RWPE1 (cell line): ENCODE results near the gene SP100.

ENCODE experiments used
- CTCF ChIA-PET: fragments of 350-600 bp; sonication (Branson Sonifier 250); formaldehyde crosslinking; extraction: SDS; loops from one replicate; lab custom pipeline; 2021; lab: Yijun Ruan, JAX
- POLR2A ChIA-PET: fragments of 400-600 bp; formaldehyde crosslinking; extraction: SDS; loops from one replicate; lab custom pipeline; 2020; ENCODE audit warnings: antibody characterized with exemption; ENCODE audit not compliant: low non-redundant PET; lab: Yijun Ruan, JAX
- DNase-seq: peaks from one replicate; pipeline ENCODE4 v3.0.0; 2012; ENCODE audit warnings: low spot score
- H3K27ac ChIP-seq: fragments of 450-650 bp; 2 replicates; pipeline ENCODE4 v1.5.1; 2017
- CTCF ChIP-seq: fragments of 450-650 bp; conservative IDR thresholded peaks from 2 replicates; pipeline ENCODE4 v1.5.1; 2017; ENCODE audit warnings: low read depth, mild to moderate bottlenecking

Gene SP100

GRCh38 chr2:230441227-230441897 is 25.4 kb downstream of the SP100 start:
- no peak overlapping the region for H3K27ac ChIP-seq
- POLR2A ChIA-PET, result no interaction called here
- no peak for DNase-seq
- TF ChIP-seq CTCF, result no peak
- CTCF ChIA-PET, result no interaction called here

GRCh38 chr2:230443541-230443940 is 27.5 kb downstream of the SP100 start:
- ChIA-PET POLR2A (no interaction called here), CTCF (no interaction called here)
- TF ChIP-seq CTCF, result no peak
- no peak for DNase-seq
- H3K27ac ChIP-seq, result no peak overlapping the region

- ChIA-PET POLR2A (no interaction called here), CTCF (no interaction called here)
- no peak for DNase-seq
- H3K27ac ChIP-seq, result no peak overlapping the region
- no peak for TF ChIP-seq CTCF
Observed at GRCh38 chr2:230444832-230445231, 28.8 kb downstream of the SP100 start.

GRCh38 chr2:230447036-230447435 is 31.0 kb downstream of the SP100 start:
- CTCF ChIA-PET, result no interaction called here
- no peak for TF ChIP-seq CTCF
- POLR2A ChIA-PET, result no interaction called here
- DNase-seq, result no peak
- no peak overlapping the region for H3K27ac ChIP-seq

GRCh38 chr2:230447455-230448451 is 31.8 kb downstream of the SP100 start:
- no peak overlapping the region for H3K27ac ChIP-seq
- DNase-seq, result no peak
- TF ChIP-seq CTCF, result no peak
- ChIA-PET CTCF (no interaction called here), POLR2A (no interaction called here)

- no peak for DNase-seq
- CTCF ChIA-PET, result no interaction called here
- POLR2A ChIA-PET, result no interaction called here
- no peak for TF ChIP-seq CTCF
- H3K27ac ChIP-seq, result no peak overlapping the region
Observed at GRCh38 chr2:230449901-230450467, 34.0 kb downstream of the SP100 start.
